KBM-7 (cell line): ENCODE data around the gene INHBE.
"Not testable (repeated sequence)": the region's sequence is repeated elsewhere in the genome, so short reads cannot be mapped to it uniquely, and the experiment has no call there.

ENCODE experiments used
- DNase-seq: peaks from one replicate; pipeline ENCODE4 v3.0.0-alpha.2; 2015
- in situ Hi-C: fragments of 300-500 bp; cut with MboI; formaldehyde crosslinking; loops from 2 replicates; pipeline ENCODE4 v1.14.3; 2020; ENCODE audit warnings: low sequenced_read_pairs, low pct_unique_long_range_greater_than_20kb, mixed read lengths

Gene INHBE

GRCh38 chr12:57454566-57455373 lies at the start of gene INHBE:
Gene INHBE (plus strand): TSS chr12:57455307. CDS start chr12:57455537, 230 bp downstream.
- in situ Hi-C loops = no loop called here
- no peak for DNase-seq

GRCh38 chr12:57410534-57410933 lies 44.6 kb upstream of the INHBE start:
- in situ Hi-C loops = no loop called here
- no peak for DNase-seq

GRCh38 chr12:57414160-57414559 lies 40.9 kb upstream of the INHBE start:
- DNase-seq, in situ Hi-C loops: not testable (repeated sequence)

GRCh38 chr12:57415088-57415487 lies 40.0 kb upstream of the INHBE start:
- DNase-seq = no peak
- in situ Hi-C loops = no loop called here

GRCh38 chr12:57416039-57416996 lies 38.8 kb upstream of the INHBE start:
- DNase-seq = no peak

GRCh38 chr12:57418255-57418654 lies 36.9 kb upstream of the INHBE start:
- in situ Hi-C loops = no loop called here
- DNase-seq = no peak

More at GRCh38 chr12:57416039-57416996, 38.8 kb upstream of the INHBE start:
- in situ Hi-C loops = no loop called here

GRCh38 chr12:57419495-57419894 lies 35.6 kb upstream of the INHBE start:
- DNase-seq = no peak
- in situ Hi-C loops = no loop called here

GRCh38 chr12:57420482-57420881 lies 34.6 kb upstream of the INHBE start:
- in situ Hi-C loops = no loop called here
- no peak for DNase-seq

GRCh38 chr12:57426948-57427347 lies 28.2 kb upstream of the INHBE start:
- in situ Hi-C loops, DNase-seq: not testable (repeated sequence)

GRCh38 chr12:57428965-57429364 lies 26.1 kb upstream of the INHBE start:
- in situ Hi-C loops = no loop called here
- no peak for DNase-seq

- no peak for DNase-seq
- in situ Hi-C loops = no loop called here
Measured at GRCh38 chr12:57429473-57430111, 25.5 kb upstream of the INHBE start.

- peak; percentile 49 for DNase-seq
- in situ Hi-C loops = no loop called here
Measured at GRCh38 chr12:57430112-57430930, 24.8 kb upstream of the INHBE start.

- in situ Hi-C loops = no loop called here
- peak; percentile 98 for DNase-seq
Measured at GRCh38 chr12:57430931-57431566, 24.1 kb upstream of the INHBE start, which contains the start of gene R3HDM2. Gene R3HDM2 (minus strand): TSS chr12:57431043. CDS start chr12:57310428, 120,615 bp downstream.

- DNase-seq = no peak
- in situ Hi-C loops = no loop called here
Measured at GRCh38 chr12:57431654-57432188, 23.4 kb upstream of the INHBE start.

- DNase-seq = no peak
- in situ Hi-C loops = no loop called here
Measured at GRCh38 chr12:57433370-57433769, 21.7 kb upstream of the INHBE start.

- DNase-seq = no peak
- in situ Hi-C loops = no loop called here
Measured at GRCh38 chr12:57434517-57435223, 20.4 kb upstream of the INHBE start, which contains the start of gene INHBC. Gene INHBC (plus strand): TSS chr12:57434784. CDS start chr12:57434887, 103 bp downstream.

- in situ Hi-C loops = no loop called here
- peak; percentile 51 for DNase-seq
Measured at GRCh38 chr12:57435293-57435692, 19.8 kb upstream of the INHBE start.
